ENCODE results near the gene NEU4. TPM values are rescaled to one million over a fixed set of nuclear protein-coding genes. Genes with fewer than 3 reads are reported as not detected.

The NEU4 gene
- total RNA-seq, 1 donor from 2014 or later, result not detected

- H3K27me3 ChIP-seq (ENCODE audit: low read depth), result no peaks in the 10 kb centered on the region
- no peak overlapping the region for H3K4me3 ChIP-seq
- no peak for TF ChIP-seq CTCF (IDR thresholded peaks at IDR 0.05; ENCODE audit: borderline replicate concordance)
- intact Hi-C loops (cut with micrococcal nuclease), result no loop called here
- peaks cover 4% of the 10 kb centered on the region for H3K9me3 ChIP-seq (replicated peaks)
- H3K27ac ChIP-seq (replicated peaks), result no peak overlapping the region
- H3K36me3 ChIP-seq, result peaks cover 22% of the 10 kb centered on the region
- DNase-seq, result no peak
- no peaks in the 10 kb centered on the region for H3K4me1 ChIP-seq
Observed at GRCh38 chr2:241763551-241764274, 45.3 kb upstream of the NEU4 start.

- peaks cover 4% of the 10 kb centered on the region for H3K9me3 ChIP-seq (replicated peaks)
- no peaks in the 10 kb centered on the region for H3K27me3 ChIP-seq (ENCODE audit: low read depth)
- H3K4me1 ChIP-seq, result no peaks in the 10 kb centered on the region
- intact Hi-C loops (cut with micrococcal nuclease), result no loop called here
- no peak for DNase-seq
- no peak for TF ChIP-seq CTCF (IDR thresholded peaks at IDR 0.05; ENCODE audit: borderline replicate concordance)
- H3K27ac ChIP-seq (replicated peaks), result no peak overlapping the region
- peaks cover 16% of the 10 kb centered on the region for H3K36me3 ChIP-seq
- no peak overlapping the region for H3K4me3 ChIP-seq
Observed at GRCh38 chr2:241764275-241765241, 44.4 kb upstream of the NEU4 start.

- no peak for DNase-seq
- H3K4me3 ChIP-seq, result no peak overlapping the region
- intact Hi-C loops (cut with micrococcal nuclease), result no loop called here
- no peaks in the 10 kb centered on the region for H3K9me3 ChIP-seq (replicated peaks)
- H3K27me3 ChIP-seq (ENCODE audit: low read depth), result peaks cover 12% of the 10 kb centered on the region
- no peaks in the 10 kb centered on the region for H3K36me3 ChIP-seq
- no peak for TF ChIP-seq CTCF (IDR thresholded peaks at IDR 0.05; ENCODE audit: borderline replicate concordance)
- H3K27ac ChIP-seq (replicated peaks), result no peak overlapping the region
- H3K4me1 ChIP-seq, result no peaks in the 10 kb centered on the region
Observed at GRCh38 chr2:241767464-241768250, 41.3 kb upstream of the NEU4 start.

- no peak for DNase-seq
- peaks cover 18% of the 10 kb centered on the region for H3K27me3 ChIP-seq (ENCODE audit: low read depth)
- H3K27ac ChIP-seq (replicated peaks), result no peak overlapping the region
- H3K4me3 ChIP-seq, result no peak overlapping the region
- no peak for TF ChIP-seq CTCF (IDR thresholded peaks at IDR 0.05; ENCODE audit: borderline replicate concordance)
- H3K9me3 ChIP-seq (replicated peaks), result no peaks in the 10 kb centered on the region
- H3K4me1 ChIP-seq, result no peaks in the 10 kb centered on the region
- H3K36me3 ChIP-seq, result no peaks in the 10 kb centered on the region
- intact Hi-C loops (cut with micrococcal nuclease), result no loop called here
Observed at GRCh38 chr2:241768251-241768711, 40.7 kb upstream of the NEU4 start.

GRCh38 chr2:241768850-241769249, 40.1 kb upstream of the NEU4 start:
- intact Hi-C loops (cut with micrococcal nuclease), result no loop called here
- Histone ChIP-seq H3K27me3 (ENCODE audit: low read depth) (peaks cover 24% of the 10 kb centered on the region), H3K27ac (replicated peaks) (no peak overlapping the region), H3K9me3 (replicated peaks) (no peaks in the 10 kb centered on the region), H3K4me1 (no peaks in the 10 kb centered on the region), H3K4me3 (no peak overlapping the region), H3K36me3 (no peaks in the 10 kb centered on the region)
- DNase-seq, result no peak
- TF ChIP-seq CTCF (IDR thresholded peaks at IDR 0.05; ENCODE audit: borderline replicate concordance), result no peak

Data from left ventricle myocardium inferior (tissue), 1 donor.